LHCN-M2 (cell line): ENCODE data around the gene WDR43. TPM values are rescaled to one million over a fixed set of nuclear protein-coding genes. Genes with fewer than 3 reads are reported as not detected.

Experiments used
- DNase-seq: peaks from one replicate; pipeline ENCODE4 v3.0.0-alpha.2; 2012; ENCODE audit warnings: low read depth
- polyA plus RNA-seq: library from polyadenylated mRNA; unstranded; fragments of >200 nt; gene quantifications from one replicate; pipeline ENCODE4 v1.2.1, GENCODE V29; 2012; ENCODE audit warnings: missing spikeins
- total RNA-seq: library from RNA; depleted of rRNA; stranded (reverse); fragments of >200 nt; gene quantifications from 2 replicates; pipeline ENCODE4 v1.2.3, GENCODE V29; 2014; rRNA removed

WDR43 gene, protein sequence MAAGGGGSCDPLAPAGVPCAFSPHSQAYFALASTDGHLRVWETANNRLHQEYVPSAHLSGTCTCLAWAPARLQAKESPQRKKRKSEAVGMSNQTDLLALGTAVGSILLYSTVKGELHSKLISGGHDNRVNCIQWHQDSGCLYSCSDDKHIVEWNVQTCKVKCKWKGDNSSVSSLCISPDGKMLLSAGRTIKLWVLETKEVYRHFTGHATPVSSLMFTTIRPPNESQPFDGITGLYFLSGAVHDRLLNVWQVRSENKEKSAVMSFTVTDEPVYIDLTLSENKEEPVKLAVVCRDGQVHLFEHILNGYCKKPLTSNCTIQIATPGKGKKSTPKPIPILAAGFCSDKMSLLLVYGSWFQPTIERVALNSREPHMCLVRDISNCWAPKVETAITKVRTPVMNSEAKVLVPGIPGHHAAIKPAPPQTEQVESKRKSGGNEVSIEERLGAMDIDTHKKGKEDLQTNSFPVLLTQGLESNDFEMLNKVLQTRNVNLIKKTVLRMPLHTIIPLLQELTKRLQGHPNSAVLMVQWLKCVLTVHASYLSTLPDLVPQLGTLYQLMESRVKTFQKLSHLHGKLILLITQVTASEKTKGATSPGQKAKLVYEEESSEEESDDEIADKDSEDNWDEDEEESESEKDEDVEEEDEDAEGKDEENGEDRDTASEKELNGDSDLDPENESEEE
- total RNA-seq, result 67.0 and 68.1 TPM in 2 replicates
- 16.2 TPM for polyA plus RNA-seq

DNA sequence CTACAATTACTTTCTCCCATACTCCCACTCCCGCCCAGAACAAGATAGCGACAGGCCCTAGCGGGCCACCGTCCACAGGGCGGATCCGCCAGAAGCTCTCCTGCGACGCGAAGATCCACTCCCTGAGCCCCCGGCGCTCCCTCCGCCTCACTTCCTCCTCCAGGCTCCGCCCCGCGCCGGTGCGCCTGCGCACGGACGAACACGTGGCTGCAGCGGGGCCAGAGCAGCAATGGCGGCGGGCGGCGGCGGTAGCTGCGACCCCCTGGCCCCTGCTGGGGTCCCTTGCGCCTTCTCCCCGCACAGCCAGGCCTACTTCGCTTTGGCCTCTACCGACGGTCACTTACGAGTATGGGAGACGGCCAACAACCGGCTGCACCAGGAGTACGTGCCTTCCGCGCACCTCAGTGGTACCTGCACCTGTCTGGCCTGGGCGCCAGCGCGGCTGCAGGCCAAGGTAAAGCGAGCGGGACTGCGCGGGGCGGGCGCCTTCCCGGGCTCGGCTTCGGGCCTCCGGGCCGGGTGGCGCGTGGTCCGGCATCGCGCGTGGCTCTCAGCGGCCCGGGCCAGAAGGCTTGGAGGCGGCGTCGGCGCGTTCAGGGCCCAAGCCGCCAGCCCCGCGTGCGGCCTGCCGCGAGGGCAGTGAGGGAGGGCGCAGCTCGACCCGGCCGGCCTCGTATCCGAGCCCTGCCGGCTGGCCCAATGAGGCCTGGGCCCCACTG, at the start of gene WDR43:
Gene WDR43 (plus strand): TSS at position 198 of the 719 bp plus-strand sequence. CDS start 32 bp downstream, at position 230.
- DNase-seq, result peak; percentile 98

DNA sequence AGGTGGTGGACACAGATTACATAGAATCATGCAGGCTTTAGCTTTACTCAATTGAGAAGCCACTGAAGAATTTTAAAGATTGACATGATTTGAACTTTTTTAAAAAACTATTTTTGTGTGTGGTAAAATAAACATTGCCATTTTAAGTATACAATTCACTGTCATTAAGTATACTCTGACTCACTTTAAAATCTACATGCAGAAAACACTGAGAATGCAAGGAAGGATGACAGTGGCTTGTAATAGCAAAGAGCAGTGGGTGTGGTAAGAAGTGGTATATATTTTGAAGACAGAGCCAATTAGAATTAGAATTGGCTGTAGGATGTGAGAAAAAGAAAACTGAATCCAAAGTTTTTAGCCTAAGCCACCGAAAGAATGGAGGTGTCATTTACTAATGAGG, 39.3 kb upstream of the WDR43 start:
- no peak for DNase-seq

DNA sequence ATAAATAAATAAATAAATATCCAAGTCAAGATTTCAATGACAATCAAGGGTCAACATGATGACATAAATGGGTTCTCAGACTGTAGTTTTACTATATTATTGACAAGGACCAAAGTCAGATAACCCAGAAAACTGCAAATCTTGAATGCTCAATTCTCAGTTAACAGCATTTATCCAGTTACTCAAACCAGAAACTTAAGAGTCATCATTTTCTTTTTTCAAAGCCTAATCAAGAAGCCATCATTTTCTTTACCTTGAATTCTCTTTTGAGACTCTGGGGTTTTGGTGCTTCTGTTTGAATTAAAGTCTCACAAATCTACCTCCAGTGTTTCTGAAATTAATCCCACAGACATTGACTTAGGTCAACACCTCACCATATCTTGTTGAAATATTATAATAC, 38.5 kb upstream of the WDR43 start:
- DNase-seq, result no peak

DNA sequence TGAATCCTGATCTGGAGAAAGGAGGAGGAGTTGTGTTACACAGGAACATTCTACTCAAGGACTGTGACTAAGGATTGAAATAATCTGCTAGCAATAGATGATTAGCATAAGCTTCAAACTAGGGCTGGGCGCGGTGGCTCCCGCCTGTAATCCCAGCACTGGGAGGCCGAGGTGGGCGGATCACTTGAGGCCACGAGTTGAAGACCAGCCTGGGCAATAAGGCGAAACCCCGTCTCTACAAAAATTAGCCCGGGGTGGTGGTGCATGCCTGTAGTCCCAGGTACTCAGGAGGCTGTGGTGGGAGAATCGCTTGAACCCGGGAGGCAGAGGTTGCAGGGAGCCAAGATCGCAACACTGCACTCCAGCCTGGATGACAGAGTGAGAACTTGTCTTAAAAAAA, 25.9 kb upstream of the WDR43 start:
- no peak for DNase-seq

DNA sequence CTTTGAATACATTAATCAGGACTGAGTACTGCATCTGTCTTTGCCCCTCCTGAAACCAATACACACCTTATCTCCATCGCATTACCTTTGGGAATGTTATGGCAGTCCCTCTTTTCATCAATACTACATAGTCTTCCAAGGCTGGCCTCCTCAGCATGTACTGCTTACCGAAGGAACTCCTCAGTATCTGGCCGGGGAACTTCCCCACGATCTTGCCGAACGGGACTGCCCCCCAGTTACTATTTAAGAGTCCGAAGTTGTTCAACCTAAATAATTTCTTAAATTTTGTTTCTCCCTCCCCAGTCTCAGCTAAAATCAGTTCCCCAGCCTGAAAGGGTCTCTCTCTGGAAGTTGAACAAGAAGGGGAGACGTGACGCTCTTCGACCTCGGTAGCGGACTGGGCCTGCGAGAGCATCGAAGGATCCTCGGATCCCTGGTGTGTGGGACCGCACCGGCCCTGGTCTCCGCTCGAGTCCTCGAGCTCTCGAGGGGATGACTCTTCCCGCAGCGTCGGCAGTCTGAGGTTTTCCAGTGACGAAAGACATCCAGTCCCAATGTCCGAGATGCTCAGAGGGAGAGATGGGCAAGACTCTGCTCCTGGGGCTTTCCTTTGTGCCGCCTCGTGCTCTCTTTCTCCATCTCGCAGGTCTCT, 24.8 kb upstream of the WDR43 start:
- no peak for DNase-seq

DNA sequence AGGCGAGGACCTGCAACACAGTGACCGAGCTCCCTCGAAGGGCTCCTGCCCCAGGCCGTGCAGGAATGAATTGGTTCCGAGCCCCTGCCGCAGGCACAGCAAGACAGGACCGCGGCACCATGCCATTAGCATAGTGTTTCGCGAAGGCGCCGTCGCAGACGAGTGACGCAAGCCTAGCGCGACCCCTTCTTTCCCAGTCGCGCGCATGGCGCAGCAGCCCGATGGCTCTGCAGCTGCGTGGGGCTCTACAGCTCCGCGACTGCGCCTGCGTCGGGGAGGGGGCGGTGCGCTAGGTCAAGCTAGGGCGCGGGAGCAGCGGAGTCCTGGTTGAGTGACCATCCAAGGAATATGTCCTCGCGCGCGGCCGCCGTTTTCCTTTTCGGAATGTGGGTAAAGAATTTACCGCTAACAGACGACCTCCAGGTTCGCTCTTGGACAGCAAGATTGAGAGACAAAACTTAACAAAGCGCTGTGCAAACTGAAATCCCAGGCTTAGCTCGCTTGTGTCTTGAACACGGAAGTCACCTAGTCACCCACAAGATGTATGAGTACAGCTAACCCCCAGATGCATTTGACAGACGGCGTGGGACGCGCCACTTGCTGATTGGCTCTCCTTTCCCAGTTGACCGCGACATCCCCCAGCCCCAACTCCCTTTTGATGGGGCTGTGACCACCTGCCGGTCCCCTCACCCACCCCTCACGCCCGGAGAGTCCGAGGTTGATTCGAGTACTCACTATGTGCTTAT, 24.1 kb upstream of the WDR43 start, which contains the start of gene TRMT61B:
Gene TRMT61B (minus strand): TSS at position 164 of the 746 bp plus-strand sequence. CDS start 32 bp downstream, at position 132.
- peak; percentile 94 for DNase-seq

DNA sequence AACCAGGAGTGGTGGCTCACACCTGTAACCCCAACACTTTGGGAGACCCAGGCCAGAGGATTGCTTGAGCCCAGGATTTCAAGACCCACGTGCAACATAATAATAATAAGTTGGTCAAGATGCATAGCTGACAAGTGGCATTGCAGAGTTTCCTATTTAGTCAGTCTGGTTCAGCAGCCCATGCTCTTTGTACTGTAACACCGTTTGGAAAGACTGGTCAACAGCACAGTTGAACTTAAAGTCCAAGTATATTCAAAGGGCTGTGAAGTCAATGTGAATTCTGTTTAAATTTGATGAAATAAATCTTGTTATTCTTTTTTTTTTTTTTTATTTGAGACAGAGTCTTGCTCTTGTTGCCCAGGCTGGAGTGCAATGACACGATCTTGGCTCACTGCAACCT, 22.8 kb upstream of the WDR43 start:
- DNase-seq, result no peak

DNA sequence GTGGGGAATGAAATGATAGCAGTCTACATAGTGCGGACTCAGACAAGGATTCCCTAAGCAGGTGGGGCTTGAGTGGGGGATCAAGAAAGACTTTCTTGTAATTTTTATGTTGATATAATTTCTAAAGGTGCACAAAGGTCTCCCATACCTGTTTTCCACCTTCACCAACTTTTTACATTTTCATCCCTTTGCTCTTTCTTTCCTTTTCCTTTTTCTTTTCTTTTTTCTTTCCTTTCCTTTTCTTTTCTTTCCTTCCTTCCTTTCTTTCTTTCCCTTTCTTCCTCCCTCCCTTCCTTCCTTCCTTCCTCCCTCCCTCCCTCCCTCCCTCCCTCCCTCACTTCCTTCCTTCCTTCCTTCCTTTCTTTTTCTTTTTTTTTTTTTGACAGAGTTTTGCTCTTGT, 14.3 kb upstream of the WDR43 start:
- no peak for DNase-seq

DNA sequence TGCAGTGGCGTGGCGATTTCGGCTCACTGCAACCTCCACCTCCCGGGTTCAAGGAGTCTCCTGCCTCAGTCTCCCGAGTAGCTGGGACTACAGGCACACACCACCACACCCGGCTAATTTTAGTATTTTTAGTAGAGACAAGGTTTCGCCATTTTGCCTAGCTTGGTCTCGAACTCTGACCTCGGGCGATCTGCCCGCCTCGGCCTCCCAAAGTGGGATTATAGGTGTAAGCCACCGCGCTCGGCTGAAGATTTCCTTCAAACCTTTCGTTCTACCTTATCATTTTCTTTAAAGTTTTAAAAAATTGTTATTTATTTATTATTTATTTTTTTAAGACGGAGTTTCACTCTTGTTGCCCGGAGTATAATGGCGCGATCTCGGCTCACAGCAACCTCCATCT, 979 bp upstream of the WDR43 start:
- no peak for DNase-seq

DNA sequence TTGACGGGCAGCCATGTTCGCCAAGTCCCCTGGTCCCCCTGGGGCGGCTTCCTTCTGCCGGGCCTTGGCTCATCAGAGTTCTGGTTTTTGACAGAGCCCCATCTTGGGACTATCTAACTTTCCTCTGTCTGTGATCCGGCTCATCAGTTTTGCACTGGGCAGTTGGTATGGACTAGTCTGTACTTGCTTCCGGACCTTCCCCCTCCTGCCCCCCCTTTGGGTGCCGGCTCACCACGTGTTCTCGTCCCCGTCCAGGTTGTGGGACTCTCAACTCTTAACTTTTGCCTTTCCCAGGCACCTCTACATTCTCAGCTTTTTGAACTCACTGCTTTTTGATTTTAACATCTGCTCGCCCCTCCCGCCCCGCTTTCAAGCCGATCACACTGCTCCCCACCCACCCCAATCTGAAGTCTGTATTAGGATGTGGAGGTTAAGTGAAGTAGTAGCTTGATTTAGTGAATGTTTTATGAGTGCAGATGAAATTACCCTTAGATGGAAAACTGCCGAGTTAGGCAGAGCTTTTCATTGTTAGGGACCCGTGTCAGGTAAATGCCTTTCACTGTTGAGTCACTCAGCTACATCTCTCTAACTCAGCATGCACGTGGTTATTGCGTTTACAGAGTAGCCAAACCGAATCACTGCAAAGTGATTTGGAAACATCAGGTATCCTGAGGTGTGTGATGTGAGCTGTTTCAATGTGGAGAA, 874 bp downstream of the WDR43 start:
- peak; percentile 42 for DNase-seq

DNA sequence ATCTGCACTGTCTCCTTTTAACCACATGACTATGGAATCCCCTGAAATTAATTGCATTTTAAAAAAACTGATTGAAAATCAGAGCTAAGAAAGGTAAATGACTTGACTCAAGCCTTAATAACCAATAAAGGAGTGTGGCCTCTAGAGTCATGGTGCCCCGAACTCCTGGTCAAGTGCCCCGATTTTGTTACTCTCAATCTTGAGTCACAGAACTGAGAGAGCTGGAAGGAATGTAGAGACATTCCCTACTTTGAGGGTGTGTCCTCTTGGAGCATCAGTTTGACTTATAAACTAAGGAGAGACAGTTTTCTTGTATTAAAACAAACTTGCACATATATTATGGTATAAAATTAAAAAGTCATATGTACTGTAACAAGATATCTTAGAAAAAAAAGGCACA, 2.4 kb downstream of the WDR43 start:
- peak; percentile 70 for DNase-seq

DNA sequence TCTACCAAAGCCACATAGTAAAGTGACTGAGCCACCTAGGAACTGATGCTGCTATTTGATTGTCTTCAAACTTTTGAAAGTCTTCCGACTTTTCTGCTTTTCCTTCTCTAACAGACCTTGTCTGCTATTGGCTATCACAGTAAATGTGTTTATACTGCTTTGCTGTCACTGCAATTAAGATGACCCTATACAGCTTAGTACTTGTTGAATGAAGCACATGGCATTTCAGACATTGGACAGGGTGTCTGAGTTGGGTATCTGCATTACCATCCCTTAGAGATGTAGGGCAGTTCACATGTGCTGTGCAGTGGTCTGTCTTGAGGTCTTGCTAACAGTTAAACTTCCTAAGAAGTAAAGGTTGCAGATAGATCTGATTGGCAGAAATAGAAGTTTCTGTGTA, 3.6 kb downstream of the WDR43 start:
- no peak for DNase-seq

DNA sequence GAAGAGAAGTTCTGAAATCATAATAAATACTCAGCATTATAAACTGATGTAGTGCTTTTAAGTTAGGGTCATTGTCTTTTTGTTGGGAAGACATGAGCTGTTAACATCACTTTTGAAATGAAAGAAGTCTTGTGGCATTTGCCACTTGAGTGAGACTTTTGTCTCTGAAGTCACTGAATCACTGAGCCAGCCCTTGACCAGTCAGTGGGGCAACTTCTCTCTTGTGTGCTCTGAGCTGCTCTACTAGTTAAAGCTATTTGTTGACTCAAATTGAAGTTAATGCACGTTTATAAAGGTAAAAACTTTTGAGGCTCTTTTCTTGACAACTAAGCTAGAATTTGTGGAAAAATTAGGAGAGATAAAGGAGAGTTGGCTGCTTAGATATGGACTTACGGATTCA, 6.7 kb downstream of the WDR43 start:
- DNase-seq, result no peak

DNA sequence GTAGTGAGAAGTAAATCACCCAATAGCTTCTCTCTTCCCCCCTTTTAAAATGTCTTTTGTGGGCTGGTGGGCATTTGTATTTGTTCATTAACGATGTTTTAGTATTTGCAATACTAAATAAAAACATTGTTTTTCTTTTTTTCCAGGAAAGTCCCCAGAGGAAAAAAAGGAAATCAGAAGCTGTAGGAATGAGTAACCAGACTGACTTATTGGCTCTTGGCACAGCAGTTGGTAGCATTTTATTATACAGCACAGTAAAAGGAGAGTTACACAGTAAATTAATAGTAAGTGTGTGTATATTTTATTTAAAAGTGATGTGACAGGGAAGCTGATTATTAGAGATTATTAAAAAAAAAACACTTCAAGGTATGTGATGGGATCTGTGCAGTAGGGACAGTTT, 7.4 kb downstream of the WDR43 start:
- no peak for DNase-seq

DNA sequence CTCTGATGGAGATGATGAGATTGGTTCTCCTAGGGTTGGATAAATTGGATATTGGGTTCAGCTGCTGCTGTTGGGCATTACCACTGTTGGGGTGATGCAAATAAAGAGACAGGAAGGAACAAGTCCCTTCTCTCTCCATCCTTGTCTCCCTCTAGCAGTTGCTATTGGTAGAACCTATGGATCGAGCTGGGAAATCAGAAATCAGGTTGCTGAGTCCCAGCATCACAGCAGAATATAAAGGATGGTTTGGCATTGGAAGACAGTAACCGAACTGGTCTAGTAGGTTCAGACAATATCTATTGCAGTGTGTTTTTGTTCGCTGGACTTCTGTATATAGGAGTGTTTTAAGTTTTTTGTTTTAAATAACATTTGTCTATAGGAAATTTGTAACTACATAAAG, 8.1 kb downstream of the WDR43 start:
- DNase-seq, result no peak

DNA sequence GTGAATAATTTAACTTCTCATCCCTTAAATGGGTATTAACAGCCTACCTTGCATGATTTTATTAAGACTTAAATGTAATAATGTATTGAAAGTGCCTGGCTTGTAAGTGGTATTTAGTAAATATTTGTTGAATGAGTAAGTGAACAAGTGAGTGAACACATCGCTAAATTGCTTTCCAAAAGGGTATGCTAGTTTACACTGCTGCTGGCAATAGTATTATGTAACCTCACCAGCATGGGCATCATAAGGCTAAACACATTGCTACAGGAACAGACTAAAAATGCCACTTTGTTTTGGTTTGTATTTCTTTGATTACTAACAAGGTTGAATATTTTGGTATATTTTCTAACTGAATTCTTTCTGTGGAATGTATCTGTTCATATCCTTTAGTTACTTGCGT, 9.8 kb downstream of the WDR43 start:
- peak; percentile 53 for DNase-seq

DNA sequence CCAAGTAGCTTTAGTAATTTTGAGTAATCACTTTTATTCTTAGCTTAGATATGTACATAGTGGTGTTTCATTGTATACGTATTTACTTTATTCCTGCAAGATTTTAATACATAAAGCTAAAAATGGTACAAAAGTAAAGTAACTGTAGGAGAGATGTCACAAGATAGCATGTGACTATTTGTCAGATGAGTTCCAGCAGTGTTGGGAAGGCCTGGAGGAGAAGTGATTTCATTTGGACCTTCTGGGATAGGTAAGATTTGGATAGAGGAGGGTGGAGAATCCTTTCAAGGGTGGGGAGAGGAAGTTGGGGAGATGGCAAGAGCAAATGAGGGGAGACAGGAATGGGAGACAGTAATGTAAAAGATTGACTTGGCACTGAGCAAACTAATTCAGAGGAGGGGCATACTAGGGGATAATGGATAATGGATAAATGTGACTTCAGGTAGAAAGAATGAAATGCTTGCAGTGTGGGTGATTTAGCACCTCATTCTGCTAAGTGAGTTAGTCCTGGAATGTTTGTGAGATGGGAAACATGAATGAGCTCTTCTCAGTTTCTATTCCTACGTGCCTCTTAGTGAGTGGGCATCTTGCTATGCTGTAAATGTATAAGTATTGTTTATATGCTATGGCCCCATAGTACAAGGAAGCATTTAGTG, 10.5 kb downstream of the WDR43 start:
- no peak for DNase-seq

DNA sequence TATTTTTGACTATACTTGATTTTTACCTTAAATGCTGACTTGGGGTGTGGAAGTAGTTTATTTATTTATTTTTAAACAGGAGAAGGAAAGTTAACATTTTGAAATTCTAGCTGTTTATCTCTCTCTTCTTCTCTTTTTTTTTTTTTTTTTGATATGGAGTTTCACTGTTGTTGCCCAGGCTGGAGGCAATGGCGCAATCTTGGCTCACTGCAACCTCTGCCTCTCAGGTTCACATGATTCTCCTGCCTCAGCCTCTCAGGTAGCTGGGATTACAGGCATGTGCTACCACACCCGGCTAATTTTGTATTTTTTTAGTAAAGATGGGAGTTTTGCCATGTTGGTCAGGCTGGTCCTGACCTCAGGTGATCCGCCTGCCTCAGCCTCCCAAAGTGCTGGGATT, 11.1 kb downstream of the WDR43 start:
- no peak for DNase-seq

DNA sequence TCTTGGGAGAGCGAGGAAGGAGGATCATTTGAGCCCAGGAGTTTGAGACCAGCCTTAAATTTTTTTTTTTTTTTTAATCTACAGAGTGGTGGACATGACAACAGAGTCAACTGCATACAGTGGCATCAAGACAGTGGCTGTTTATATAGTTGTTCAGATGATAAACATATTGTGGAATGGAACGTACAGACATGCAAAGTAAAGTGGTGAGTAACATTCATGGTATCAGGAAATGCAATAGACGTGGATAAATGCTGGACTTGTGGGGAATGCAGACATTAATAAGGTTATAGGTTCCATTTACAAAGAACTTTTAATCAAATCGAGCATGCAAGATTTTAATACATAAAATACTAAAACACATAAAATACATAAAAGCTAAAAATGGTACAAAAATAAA, 11.9 kb downstream of the WDR43 start:
- no peak for DNase-seq

DNA sequence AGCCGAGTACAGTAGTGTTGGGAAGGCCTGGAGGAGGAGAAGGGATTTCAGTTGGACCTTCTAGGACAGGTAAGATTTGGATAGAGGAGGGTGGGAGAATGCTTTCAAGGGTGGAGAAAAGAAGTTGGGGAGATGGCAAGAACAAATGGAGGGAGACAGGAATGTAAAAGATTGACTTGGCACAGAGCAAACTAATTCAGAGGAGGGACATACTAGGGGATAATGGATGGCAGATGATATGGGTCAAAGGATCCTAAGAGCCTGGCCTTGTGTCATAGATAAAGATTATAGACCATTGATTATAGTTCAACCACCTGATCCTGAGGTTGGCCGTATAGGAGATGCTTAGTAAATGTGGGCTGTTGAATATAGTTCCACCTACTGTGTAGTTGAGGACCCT, 12.4 kb downstream of the WDR43 start:
- no peak for DNase-seq
